H9 (cell line): ENCODE data around the gene TXNDC11. TPM values are rescaled to one million over a fixed set of nuclear protein-coding genes. Genes with fewer than 3 reads are reported as not detected.

ENCODE experiments used
- DNase-seq: peaks from one replicate; pipeline ENCODE4 v3.0.0-alpha.2; 2017
- H2AFZ ChIP-seq: one replicate; pipeline ENCODE4 v1.6.1; 2013; ENCODE audit warnings: mild to moderate bottlenecking, low read length, control low read depth, moderate library complexity
- H2AK5ac ChIP-seq: 2 replicates; pipeline ENCODE4 v1.6.1; 2013; ENCODE audit warnings: low read length, control low read depth, mixed read lengths; ENCODE audit not compliant: insufficient read length
- H2BK120ac ChIP-seq: one replicate; pipeline ENCODE4 v1.6.1; 2013; ENCODE audit warnings: low read depth, mild to moderate bottlenecking, low read length, control low read depth, inconsistent platforms; ENCODE audit not compliant: poor library complexity, severe bottlenecking
- H2BK12ac ChIP-seq: 2 replicates; pipeline ENCODE4 v1.6.1; 2013; ENCODE audit warnings: low read length, control low read depth, mixed read lengths, low read depth; ENCODE audit not compliant: insufficient read length
- H2BK15ac ChIP-seq: 2 replicates; pipeline ENCODE4 v1.6.1; 2013; ENCODE audit warnings: low read depth, low read length, control low read depth
- H2BK20ac ChIP-seq: one replicate; pipeline ENCODE4 v1.6.1; 2013; ENCODE audit warnings: low read depth, mild to moderate bottlenecking, low read length, control low read depth, inconsistent platforms; ENCODE audit not compliant: poor library complexity, severe bottlenecking
- H2BK5ac ChIP-seq: 2 replicates; pipeline ENCODE4 v1.6.1; 2013; ENCODE audit warnings: low read length, control low read depth, mixed read lengths; ENCODE audit not compliant: insufficient read length
- H3K14ac ChIP-seq: 2 replicates; pipeline ENCODE4 v1.6.1; 2013; ENCODE audit warnings: low read length, control low read depth; ENCODE audit not compliant: insufficient read depth
- H3K18ac ChIP-seq: 2 replicates; pipeline ENCODE4 v1.6.1; 2013; ENCODE audit warnings: low read depth, mild to moderate bottlenecking, mixed read lengths, low read length, control low read depth; ENCODE audit not compliant: insufficient read length
- H3K23ac ChIP-seq: 2 replicates; pipeline ENCODE4 v1.6.1; 2013; ENCODE audit warnings: low read length, control low read depth, mixed read lengths, low read depth; ENCODE audit not compliant: insufficient read length
- H3K23me2 ChIP-seq: 2 replicates; pipeline ENCODE4 v1.6.1; 2013; ENCODE audit warnings: low read depth, mild to moderate bottlenecking, mixed read lengths, low read length, control low read depth; ENCODE audit not compliant: insufficient read length, poor library complexity, severe bottlenecking
- H3K27ac ChIP-seq: 2 replicates; pipeline ENCODE4 v1.5.1; 2013; ENCODE audit warnings: low read length, control low read depth, mixed read lengths, low read depth; ENCODE audit not compliant: insufficient read length
- H3K27me3 ChIP-seq: 2 replicates; pipeline ENCODE4 v1.6.1; 2013; ENCODE audit warnings: low read length, control low read depth, inconsistent platforms; ENCODE audit not compliant: insufficient read depth
- H3K4ac ChIP-seq: 2 replicates; pipeline ENCODE4 v1.6.1; 2013; ENCODE audit warnings: low read depth, mild to moderate bottlenecking, control low read depth, inconsistent platforms, low read length, moderate library complexity
- H3K4me1 ChIP-seq: 2 replicates; pipeline ENCODE4 v1.6.1; 2013; ENCODE audit warnings: low read length, control low read depth, inconsistent platforms; ENCODE audit not compliant: insufficient read depth
- H3K4me2 ChIP-seq: 2 replicates; pipeline ENCODE4 v1.6.1; 2013; ENCODE audit warnings: low read length, control low read depth, mixed read lengths; ENCODE audit not compliant: insufficient read length, insufficient read depth
- H3K56ac ChIP-seq: 2 replicates; pipeline ENCODE4 v1.6.1; 2013; ENCODE audit warnings: low read depth, mild to moderate bottlenecking, mixed read lengths, low read length, control low read depth; ENCODE audit not compliant: insufficient read length
- H3K79me1 ChIP-seq: 2 replicates; pipeline ENCODE4 v1.6.1; 2013; ENCODE audit warnings: low read depth, mild to moderate bottlenecking, moderate library complexity, low read length, control low read depth, inconsistent platforms; ENCODE audit not compliant: insufficient read depth, poor library complexity, severe bottlenecking
- H3K79me2 ChIP-seq: 2 replicates; pipeline ENCODE4 v1.6.1; 2013; ENCODE audit warnings: low read length, control low read depth, inconsistent platforms; ENCODE audit not compliant: insufficient read depth
- H3K9ac ChIP-seq: 2 replicates; pipeline ENCODE4 v1.6.1; 2013; ENCODE audit warnings: low read length, control low read depth, mixed read lengths; ENCODE audit not compliant: insufficient read length; ENCODE audit errors: extremely low read depth
- H3K9me3 ChIP-seq: one replicate; pipeline ENCODE4 v1.6.1; 2013; ENCODE audit warnings: low read depth, low read length, inconsistent platforms; ENCODE audit not compliant: control insufficient read depth
- H3T11ph ChIP-seq: one replicate; pipeline ENCODE4 v1.6.1; 2013; ENCODE audit warnings: mild to moderate bottlenecking, low read length, control low read depth, inconsistent platforms
- H4K20me1 ChIP-seq: one replicate; pipeline ENCODE4 v1.6.1; 2013; ENCODE audit not compliant: control insufficient read depth, insufficient read length, insufficient read depth
- H4K5ac ChIP-seq: 2 replicates; pipeline ENCODE4 v1.6.1; 2013; ENCODE audit warnings: low read depth, mild to moderate bottlenecking, mixed read lengths, low read length, control low read depth; ENCODE audit not compliant: insufficient read length
- H4K8ac ChIP-seq: replicated peaks from 2 replicates; pipeline ENCODE4 v1.6.1; 2013; ENCODE audit warnings: low read length, control low read depth, mixed read lengths, low read depth; ENCODE audit not compliant: insufficient read length
- H4K91ac ChIP-seq: 2 replicates; pipeline ENCODE4 v1.6.1; 2013; ENCODE audit warnings: low read depth, mild to moderate bottlenecking, moderate library complexity, mixed read lengths, low read length, control low read depth; ENCODE audit not compliant: insufficient read length
- H3K27ac Mint-ChIP-seq, 3 experiments: 2 replicates in 2 of 3; 3 replicates in 1 of 3; pipeline ENCODE4 v1.8.0; 2020 to 2021; ENCODE audit warnings: mixed read lengths in 3 of 3, mild to moderate bottlenecking in 1 of 3, moderate library complexity in 1 of 3
- H3K27me3 Mint-ChIP-seq: 2 replicates; pipeline ENCODE4 v1.8.0; 2021; ENCODE audit warnings: low read depth, mild to moderate bottlenecking, moderate library complexity, mixed read lengths
- H3K36me3 Mint-ChIP-seq, 3 experiments: 2 replicates in 2 of 3; 3 replicates in 1 of 3; pipeline ENCODE4 v1.8.0; 2020 to 2021; ENCODE audit warnings: low read depth in 3 of 3, mixed read lengths in 3 of 3; ENCODE audit not compliant: insufficient read depth in 1 of 3
- H3K4me1 Mint-ChIP-seq, 2 experiments: 2 replicates each; pipeline ENCODE4 v1.8.0; 2020; ENCODE audit warnings: mixed read lengths in 2 of 2
- H3K4me3 Mint-ChIP-seq, 2 experiments: 2 replicates in 1 of 2; 3 replicates in 1 of 2; pipeline ENCODE4 v1.8.0; 2020 to 2021; ENCODE audit warnings: mild to moderate bottlenecking in 2 of 2, mixed read lengths in 2 of 2, moderate library complexity in 1 of 2
- H3K9me3 Mint-ChIP-seq, 2 experiments: 2 replicates in 1 of 2; 3 replicates in 1 of 2; pipeline ENCODE4 v1.8.0; 2020; ENCODE audit warnings: mild to moderate bottlenecking in 2 of 2, mixed read lengths in 2 of 2, moderate library complexity in 1 of 2
- WGBS: extraction: QIAGEN DNeasy Blood & Tissue Kit; methylation state at CpG from one replicate; pipeline ENCODE4 v1.1.7; 2013; ENCODE audit warnings: missing lambda C conversion rate, low lambda C conversion rate, mixed read lengths; ENCODE audit not compliant: insufficient read length; ENCODE audit errors: extremely low coverage; 5-methylcytosine and 5-hydroxymethylcytosine counted together
- total RNA-seq: library from RNA; stranded (reverse); gene quantifications from 2 replicates; pipeline ENCODE4 v1.2.1, GENCODE V29; 2021
- TF ChIP-seq, protein P1 (sequence below): fragments of 200-600 bp; sonication (generic); conservative IDR thresholded peaks from 3 replicates; pipeline ENCODE4 v1.8.0; 2021; ENCODE audit warnings: antibody characterized with exemption, mild to moderate bottlenecking

The TXNDC11 gene
- total RNA-seq, 1 experiment from 2014 or later = 12.2 TPM

DNA sequence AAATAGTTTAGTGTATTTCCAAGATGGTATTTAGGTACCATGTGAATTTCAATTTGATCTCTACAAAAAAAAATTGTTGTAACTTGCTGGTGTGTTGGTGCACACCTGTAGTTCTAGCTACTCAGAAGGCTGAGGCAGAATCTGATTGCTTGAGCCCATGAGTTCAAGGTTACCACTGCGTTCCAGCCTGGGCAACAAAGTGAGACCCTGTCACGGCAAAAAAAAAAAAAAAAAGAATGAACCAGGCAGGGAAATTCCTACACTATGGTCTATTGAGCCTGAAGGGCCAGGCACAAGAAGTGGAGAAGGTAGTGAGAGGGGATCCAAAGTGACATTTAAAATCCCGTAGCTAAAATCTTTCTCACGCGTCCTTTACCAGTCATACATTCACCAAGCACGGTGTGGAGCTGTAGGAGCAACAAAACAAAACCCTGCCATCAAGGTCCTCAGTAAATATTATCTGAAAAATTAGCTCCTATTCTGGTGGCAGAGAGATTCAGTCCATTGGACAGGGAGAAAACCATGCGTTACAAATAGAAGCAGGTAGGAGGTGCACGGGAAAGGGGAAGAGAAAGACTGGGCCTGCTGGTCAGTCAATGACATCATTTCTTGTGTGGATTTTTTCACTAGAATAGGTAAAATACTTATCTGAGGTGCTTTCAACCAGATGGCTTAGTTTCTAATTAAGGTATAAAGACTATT lies 27.3 kb downstream of the TXNDC11 start:
- H3K23me2 ChIP-seq = no peaks in the 10 kb centered on the region
- no peaks in the 10 kb centered on the region for H3K79me1 ChIP-seq
- no peaks in the 10 kb centered on the region for H3K27me3 ChIP-seq
- H3K27ac ChIP-seq = no peak overlapping the region
- H3K4me2 ChIP-seq = no peak overlapping the region
- no peaks in the 10 kb centered on the region for H3K79me2 ChIP-seq
- no peak overlapping the region for H3K14ac ChIP-seq
- H3K18ac ChIP-seq = no peak overlapping the region
- no peaks in the 10 kb centered on the region for H4K20me1 ChIP-seq
- peak overlapping the region in 1 of 3 experiments; percentile 67; a peak in 1 of 7 replicates for H3K27ac Mint-ChIP-seq
- H3K4me3 Mint-ChIP-seq = no peak overlapping the region
- H3K9me3 ChIP-seq = no peaks in the 10 kb centered on the region
- no peak overlapping the region for H3K4ac ChIP-seq
- no peak overlapping the region for H2BK5ac ChIP-seq
- H3K4me1 ChIP-seq = no peaks in the 10 kb centered on the region
- no peak overlapping the region for H3T11ph ChIP-seq
- no peaks in the 10 kb centered on the region for H3K9me3 Mint-ChIP-seq
- no peak for DNase-seq
- no peak overlapping the region for H4K8ac ChIP-seq
- no peak overlapping the region for H3K9ac ChIP-seq
- H3K36me3 Mint-ChIP-seq = peaks cover 2 to 19% (median 9%) of the 10 kb centered on the region in 3 experiments; a peak in 6 of 7 replicates
- H4K5ac ChIP-seq = no peak overlapping the region
- H2BK15ac ChIP-seq = no peak overlapping the region
- H3K23ac ChIP-seq = no peak overlapping the region
- H3K56ac ChIP-seq = no peak overlapping the region
- H2BK120ac ChIP-seq = no peak overlapping the region
- no peak overlapping the region for H2BK20ac ChIP-seq
- no CpG with 5 or more reads among the region's 8 CpGs for WGBS
- no peak overlapping the region for H4K91ac ChIP-seq
- H3K27me3 Mint-ChIP-seq = no peaks in the 10 kb centered on the region
- no peak overlapping the region for H2AK5ac ChIP-seq
- no peak overlapping the region for H2BK12ac ChIP-seq
- no peaks in the 10 kb centered on the region; a peak in 1 of 4 replicates for H3K4me1 Mint-ChIP-seq
- TF ChIP-seq, protein P1, sequence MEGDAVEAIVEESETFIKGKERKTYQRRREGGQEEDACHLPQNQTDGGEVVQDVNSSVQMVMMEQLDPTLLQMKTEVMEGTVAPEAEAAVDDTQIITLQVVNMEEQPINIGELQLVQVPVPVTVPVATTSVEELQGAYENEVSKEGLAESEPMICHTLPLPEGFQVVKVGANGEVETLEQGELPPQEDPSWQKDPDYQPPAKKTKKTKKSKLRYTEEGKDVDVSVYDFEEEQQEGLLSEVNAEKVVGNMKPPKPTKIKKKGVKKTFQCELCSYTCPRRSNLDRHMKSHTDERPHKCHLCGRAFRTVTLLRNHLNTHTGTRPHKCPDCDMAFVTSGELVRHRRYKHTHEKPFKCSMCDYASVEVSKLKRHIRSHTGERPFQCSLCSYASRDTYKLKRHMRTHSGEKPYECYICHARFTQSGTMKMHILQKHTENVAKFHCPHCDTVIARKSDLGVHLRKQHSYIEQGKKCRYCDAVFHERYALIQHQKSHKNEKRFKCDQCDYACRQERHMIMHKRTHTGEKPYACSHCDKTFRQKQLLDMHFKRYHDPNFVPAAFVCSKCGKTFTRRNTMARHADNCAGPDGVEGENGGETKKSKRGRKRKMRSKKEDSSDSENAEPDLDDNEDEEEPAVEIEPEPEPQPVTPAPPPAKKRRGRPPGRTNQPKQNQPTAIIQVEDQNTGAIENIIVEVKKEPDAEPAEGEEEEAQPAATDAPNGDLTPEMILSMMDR = no peak
- no peak overlapping the region for H2AFZ ChIP-seq
